ENCODE data around the gene ACMSD. TPM values are rescaled to one million over a fixed set of nuclear protein-coding genes. Genes with fewer than 3 reads are reported as not detected.

The ACMSD gene
- total and polyA plus RNA-seq, 9 of the 15 experiments (the other 6 are each of a cell fraction or from before 2014, with no cell fraction given) = not detected

GRCh38 chr2:134919341-134920210, 81.2 kb downstream of the ACMSD start (continued):
- 0 out of 2 replicates have a peak, but pooled peaks have one; percentile 8 for TF ChIP-seq CREM (IDR thresholded peaks at IDR 0.05; ENCODE audit: low read depth)
- TF ChIP-seq ZBTB33 (CRISPR knock-in tag; IDR thresholded peaks at IDR 0.05) = 0 out of 2 replicates have a peak, but pooled peaks have one; percentile 6
- TF ChIP-seq RAD51 (IDR thresholded peaks at IDR 0.05; ENCODE audit: borderline replicate concordance, low read depth) = peak; percentile 80
- no peak for TF ChIP-seq GTF2E2 (tag; IDR thresholded peaks at IDR 0.05)
- TF ChIP-seq ZNF431 (CRISPR knock-in tag; IDR thresholded peaks at IDR 0.05) = no peak

GRCh38 chr2:134924912-134925311, 86.5 kb downstream of the ACMSD start:
- H3K27ac ChIP-seq (ENCODE audit: extremely low read depth, low read depth, low read length) = no peak overlapping the region
- H3K4me1 ChIP-seq (replicated peaks in 1 of 2; ENCODE audit: control insufficient read depth in 2 of 2, insufficient read depth in 2 of 2, low read length in 2 of 2) = peaks cover 0 to 10% of the 10 kb centered on the region in 2 experiments; a peak in 4 of 5 replicates
- H3K9ac ChIP-seq (ENCODE audit: insufficient read depth in 1 of 2, low read depth in 2 of 2, low read length in 2 of 2) = no peak overlapping the region
- no peak overlapping the region for H2AFZ ChIP-seq (ENCODE audit: low read depth, low read length)
- peaks cover 100% of the 10 kb centered on the region for H3K79me2 ChIP-seq (ENCODE audit: control insufficient read depth, insufficient read depth, low read length)
- FAIRE-seq (no peak), DNase-seq (ENCODE audit: extremely low read depth in 1 of 4, low spot score in 3 of 4) (no peak), ATAC-seq (peak; percentile 8; the same call in 1 of the 3 replicates)
- in situ Hi-C loops (cut with MboI) = no loop called here
- no peak overlapping the region for H3K4me3 ChIP-seq
- BruUV-seq (replicated peaks) = no TSS peak
- peaks cover 32% of the 10 kb centered on the region for H4K20me1 ChIP-seq (replicated peaks; ENCODE audit: control insufficient read depth, insufficient read depth, low read length)
- no peaks in the 10 kb centered on the region for H3K9me1 ChIP-seq (ENCODE audit: control insufficient read depth, insufficient read depth, low read length)
- no peaks in the 10 kb centered on the region for H3K27me3 ChIP-seq (ENCODE audit: control insufficient read depth in 2 of 2, insufficient read depth in 2 of 2, low read length in 2 of 2)
- H3K36me3 ChIP-seq (ENCODE audit: control insufficient read depth, insufficient read depth, low read length) = peaks cover 72% of the 10 kb centered on the region; the same call in 2 of the 3 replicates
- ChIA-PET CTCF (ENCODE audit: low intra/inter-chr PET ratio) (no interaction called here), POLR2A (no interaction called here)
- 82% methylated on average over 1 of the region's 1 CpG for WGBS (ENCODE audit: insufficient coverage, low coverage, missing lambda C conversion rate)
- TF ChIP-seq MEF2A (IDR thresholded peaks at IDR 0.05; ENCODE audit: control insufficient read depth, low read depth, low read length) = no peak
- TF ChIP-seq GTF2E2 (tag; IDR thresholded peaks at IDR 0.05) = no peak
- TF ChIP-seq SMC3 (conservative IDR thresholded peaks at IDR 0.05; ENCODE audit: insufficient read depth, low read depth, low read length) = no peak
- TF ChIP-seq ILF3 (IDR thresholded peaks at IDR 0.05; ENCODE audit: borderline replicate concordance) = no peak
- no peak for TF ChIP-seq PPARD (CRISPR knock-in tag; IDR thresholded peaks at IDR 0.05)
- TF ChIP-seq CBX3 (IDR thresholded peaks at IDR 0.05; ENCODE audit: borderline replicate concordance in 1 of 2, low read length in 2 of 2) = no peak
- TF ChIP-seq ZNF507 (tag; conservative IDR thresholded peaks at IDR 0.05) = no peak
- no peak for TF ChIP-seq ZNF324 (CRISPR knock-in tag; IDR thresholded peaks at IDR 0.05)
- TF ChIP-seq MAZ (CRISPR knock-in tag; conservative IDR thresholded peaks at IDR 0.05 in 1 of 2, IDR thresholded peaks at IDR 0.05 in 1 of 2) = no peak
- no peaks in the 10 kb centered on the region for H3K9me3 ChIP-seq (replicated peaks; ENCODE audit: control insufficient read depth, insufficient read depth, low read depth, low read length)
- intact Hi-C loops (cut with micrococcal nuclease) = no loop called here
- H3K4me2 ChIP-seq (ENCODE audit: insufficient read depth, low read length) = no peak overlapping the region
